ENCODE results near the gene TM7SF2. TPM values are rescaled to one million over a fixed set of nuclear protein-coding genes. Genes with fewer than 3 reads are reported as not detected.

TM7SF2 gene
- total RNA-seq, 1 experiment from 2014 or later = 73.8 TPM

DNA sequence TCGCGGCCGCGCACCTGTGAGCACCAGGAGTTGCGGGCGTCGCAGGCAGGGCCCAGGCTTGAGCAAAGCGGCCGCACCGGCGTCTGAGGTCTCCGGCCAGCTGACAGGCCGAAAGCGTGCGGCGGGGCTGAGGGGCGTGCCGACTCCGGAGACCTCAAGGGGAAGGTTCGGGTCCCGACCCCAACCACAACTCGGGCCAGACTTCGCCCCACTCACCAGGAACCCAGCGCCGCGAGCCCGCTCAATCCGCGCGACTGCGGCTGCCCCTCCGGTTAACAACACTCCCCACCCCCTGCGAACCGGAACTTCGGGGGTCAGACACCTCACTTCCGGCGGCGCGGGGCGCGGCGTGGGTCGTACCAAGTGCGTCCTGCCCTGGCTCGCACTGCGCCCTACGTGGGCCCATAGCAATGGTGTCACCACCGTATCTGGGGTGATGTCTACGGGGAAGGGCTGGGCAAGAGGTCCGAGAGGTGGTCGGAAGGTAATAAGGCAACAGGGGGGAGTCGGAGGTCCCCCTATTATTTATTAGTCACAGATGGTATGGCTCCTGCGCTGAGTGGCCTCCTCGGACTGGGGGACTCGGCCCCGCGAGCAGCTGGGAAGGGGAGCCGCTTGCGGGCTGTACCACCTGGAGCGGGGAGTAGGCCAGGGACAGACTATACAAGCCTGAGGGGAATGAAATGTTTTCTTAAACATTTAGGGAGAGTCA lies 22.7 kb downstream of the TM7SF2 start, which contains the start of gene SYVN1:
TSS of gene SYVN1 (minus strand) at position 280 of the 712 bp plus-strand sequence. CDS start 918 bp downstream, outside the sequence.
- Histone ChIP-seq H3K36me3 (ENCODE audit: control insufficient read depth, insufficient read depth, low read length) (peaks cover 7% of the 10 kb centered on the region), H3K4me1 (0 out of 2 replicates have a peak, but pooled peaks cover 5% of the 10 kb centered on the region), H3K4me3 (ENCODE audit: low read depth, low read length) (peak within 1 kb of the TSS; percentile 99), H3K9me3 (no peaks in the 10 kb centered on the region), H3K27me3 (replicated peaks; ENCODE audit: control insufficient read depth, insufficient read depth, low read length) (no peaks in the 10 kb centered on the region)
- H3K4me3 Mint-ChIP-seq (ENCODE audit: unreplicated experiment) = peak within 1 kb of the TSS; percentile 93
- ChIA-PET CTCF (interaction anchor here (0.8 to 2.5 kb wide), 11 partner anchors 12 to 212 kb away, joined by 3 to 22 read pairs (median 5); partner anchors contain the start of genes ARL2, CAPN1, FAU and MRPL49), POLR2A (interaction anchor here (0.5 to 2.7 kb wide), 15 partner anchors 12 to 949 kb away, joined by 3 to 48 read pairs (median 4); partner anchors contain the start of genes CAPN1, FAU, MRPL49 and POLA2)
- intact Hi-C loops (cut with micrococcal nuclease; ENCODE audit: unreplicated experiment) = no loop called here
- TF ChIP-seq CTCF (IDR thresholded peaks at IDR 0.05; ENCODE audit: insufficient read depth in 1 of 2, low read depth in 1 of 2, low read length in 1 of 2, severe bottlenecking in 1 of 2, unreplicated experiment in 1 of 2) = no peak
- peaks cover 48% of the 10 kb centered on the region for H3K36me3 Mint-ChIP-seq (ENCODE audit: insufficient read depth, unreplicated experiment)
- DNase-seq = peak; percentile 91 to 92
- peak within 1 kb of the TSS; percentile 100 for H3K27ac Mint-ChIP-seq (ENCODE audit: unreplicated experiment)
- no peaks in the 10 kb centered on the region for H3K9me3 Mint-ChIP-seq (ENCODE audit: unreplicated experiment)
- no peaks in the 10 kb centered on the region for H3K27me3 Mint-ChIP-seq (ENCODE audit: insufficient read depth, unreplicated experiment)
- H3K4me1 Mint-ChIP-seq (ENCODE audit: low read depth, unreplicated experiment) = peaks cover 8% of the 10 kb centered on the region
- no TSS peak for BruUV-seq (replicated peaks)

DNA sequence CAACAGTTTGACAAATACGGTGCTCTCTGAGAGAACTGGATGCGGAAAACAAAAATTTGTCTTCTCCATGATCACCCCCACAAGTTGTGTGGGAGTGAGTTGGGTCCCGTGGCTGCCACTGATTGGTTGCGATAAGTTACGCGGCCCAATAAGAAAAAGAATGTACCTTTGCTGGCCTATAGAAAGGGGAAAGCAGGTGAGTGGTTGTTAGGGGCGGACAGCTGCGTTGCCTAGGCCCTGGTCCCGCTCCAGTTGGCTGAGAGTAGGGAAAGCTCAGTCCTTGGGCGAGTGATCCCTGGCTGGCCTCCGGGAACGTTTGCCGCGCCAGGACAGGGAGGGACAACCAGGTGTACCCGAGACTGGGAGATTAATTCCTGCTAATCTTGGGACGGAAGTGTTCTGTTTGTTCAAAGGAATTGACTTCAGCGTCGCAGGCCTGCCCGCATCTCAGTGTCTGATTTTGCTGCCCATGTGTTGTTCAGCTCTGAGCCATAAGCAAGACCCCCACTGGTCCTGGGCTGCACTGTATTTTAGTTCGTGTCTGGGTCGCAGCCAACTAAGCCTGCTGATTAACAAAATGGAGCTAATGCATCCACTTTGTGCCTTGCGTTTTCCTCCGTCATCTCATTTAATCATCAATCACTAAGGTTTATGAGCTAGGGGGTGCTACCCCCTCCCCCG lies 23.4 kb downstream of the TM7SF2 start:
- H3K4me3 ChIP-seq (ENCODE audit: low read depth, low read length) = peak overlapping the region; percentile 99
- ChIA-PET POLR2A (interaction anchor here (0.5 to 2.7 kb wide), 20 partner anchors 10 to 949 kb away, joined by 3 to 48 read pairs (median 4); partner anchors contain the start of genes CAPN1, FAU, MRPL49 and POLA2), CTCF (interaction anchor here (0.8 to 2.5 kb wide), 12 partner anchors 12 to 213 kb away, joined by 3 to 22 read pairs (median 5); partner anchors contain the start of genes ARL2, CAPN1, FAU and MRPL49)
- no peaks in the 10 kb centered on the region for H3K27me3 ChIP-seq (replicated peaks; ENCODE audit: control insufficient read depth, insufficient read depth, low read length)
- intact Hi-C loops (cut with micrococcal nuclease; ENCODE audit: unreplicated experiment) = loop anchor here (1.0 kb wide), 1 partner anchor 46 kb away; the partner anchor contains the start of gene CAPN1
- H3K36me3 ChIP-seq (ENCODE audit: control insufficient read depth, insufficient read depth, low read length) = peaks cover 7% of the 10 kb centered on the region
- no peak for TF ChIP-seq CTCF (IDR thresholded peaks at IDR 0.05; ENCODE audit: insufficient read depth in 1 of 2, low read depth in 1 of 2, low read length in 1 of 2, severe bottlenecking in 1 of 2, unreplicated experiment in 1 of 2)
- Mint-ChIP-seq H3K4me1 (ENCODE audit: low read depth, unreplicated experiment) (peaks cover 8% of the 10 kb centered on the region), H3K27me3 (ENCODE audit: insufficient read depth, unreplicated experiment) (no peaks in the 10 kb centered on the region), H3K27ac (ENCODE audit: unreplicated experiment) (peak overlapping the region; percentile 100), H3K36me3 (ENCODE audit: insufficient read depth, unreplicated experiment) (peaks cover 42% of the 10 kb centered on the region), H3K4me3 (ENCODE audit: unreplicated experiment) (peak overlapping the region; percentile 93), H3K9me3 (ENCODE audit: unreplicated experiment) (no peaks in the 10 kb centered on the region)
- H3K9me3 ChIP-seq = no peaks in the 10 kb centered on the region
- BruUV-seq (replicated peaks) = TSS peak; percentile 75
- DNase-seq = peak; percentile 94 to 96
- H3K4me1 ChIP-seq = 0 out of 2 replicates have a peak, but pooled peaks cover 5% of the 10 kb centered on the region

Measured in Caco-2 (cell line).